Renal cortex interstitium (tissue), 11 donors: ENCODE measurements around the gene STAT3. TPM values are rescaled to one million over a fixed set of nuclear protein-coding genes. Genes with fewer than 3 reads are reported as not detected.
"Not testable (repeated sequence)": the region's sequence is repeated elsewhere in the genome, so short reads cannot be mapped to it uniquely, and the experiment has no call there.

Source experiments
- DNase-seq, 11 donors: peaks; one replicate each; pipeline ENCODE4 v3.0.0-alpha.2; 2013; ENCODE audit warnings: low read depth in 9 of 11, low spot score in 4 of 11; ENCODE audit errors: extremely low read depth in 1 of 11
- polyA plus RNA-seq, 3 donors: library from polyadenylated mRNA; unstranded; fragments of 120-200 nt; gene quantifications; one replicate each; pipeline ENCODE4 v1.2.1, GENCODE V29; 2013; ENCODE audit not compliant: insufficient read length in 3 of 3

STAT3 gene
- polyA plus RNA-seq, 3 donors, result 58.1 to 81.2 (median 58.9) TPM

GRCh38 chr17:42413464-42414040, 25.3 kb upstream of the STAT3 start:
- no peak for DNase-seq

- no peak for DNase-seq
Measured at GRCh38 chr17:42411905-42412679, 23.9 kb upstream of the STAT3 start.

GRCh38 chr17:42411361-42411760, 23.1 kb upstream of the STAT3 start:
- DNase-seq, result no peak

GRCh38 chr17:42410319-42410685, 22.1 kb upstream of the STAT3 start:
- no peak for DNase-seq

- no peak for DNase-seq
Measured at GRCh38 chr17:42409523-42410318, 21.5 kb upstream of the STAT3 start.

- DNase-seq, result no peak
Measured at GRCh38 chr17:42408061-42408460, 19.8 kb upstream of the STAT3 start.

GRCh38 chr17:42407289-42407836, 19.1 kb upstream of the STAT3 start:
- DNase-seq, result no peak

GRCh38 chr17:42406615-42407288, 18.5 kb upstream of the STAT3 start:
- no peak for DNase-seq

GRCh38 chr17:42405963-42406495, 17.8 kb upstream of the STAT3 start:
- DNase-seq, result peak in 3 of 11 donors; percentile 52 to 62 (median 61)

GRCh38 chr17:42405076-42405475, 16.8 kb upstream of the STAT3 start:
- DNase-seq, result no peak

- no peak for DNase-seq
Measured at GRCh38 chr17:42404326-42405055, 16.2 kb upstream of the STAT3 start.

GRCh38 chr17:42403150-42403549, 14.9 kb upstream of the STAT3 start:
- no peak for DNase-seq

GRCh38 chr17:42402117-42402516, 13.9 kb upstream of the STAT3 start:
- DNase-seq, result no peak

- DNase-seq, result not testable (repeated sequence)
Measured at GRCh38 chr17:42400844-42401375, 12.7 kb upstream of the STAT3 start.

GRCh38 chr17:42399948-42400843, 12.0 kb upstream of the STAT3 start:
- no peak for DNase-seq

GRCh38 chr17:42399121-42399520, 10.9 kb upstream of the STAT3 start:
- no peak for DNase-seq

GRCh38 chr17:42395601-42396000, 7.4 kb upstream of the STAT3 start:
- DNase-seq, result not testable (repeated sequence)
